Cardiac muscle cell (in vitro differentiated cells and primary cell): ENCODE results near the gene VLDLR. TPM values are rescaled to one million over a fixed set of nuclear protein-coding genes. Genes with fewer than 3 reads are reported as not detected.
A peak's percentile ranks its signal among the peaks of the same experiment; 100 is the strongest.

Experiments used
- DNase-seq, 2 donors: peaks; one replicate each; pipeline versions ENCODE4 v3.0.0 to v3.0.0-alpha.2; 2010 to 2017; ENCODE audit warnings: low read depth in 1 of 2, low spot score in 1 of 2
- H3K27ac ChIP-seq: fragments of 200-600 bp; sonication (generic); 2 replicates; pipeline ENCODE4 v1.5.1; 2016
- H3K27me3 ChIP-seq: fragments of 200-600 bp; sonication (generic); 2 replicates; pipeline ENCODE4 v1.6.0; 2016; ENCODE audit warnings: control low read depth
- H3K36me3 ChIP-seq: fragments of 200-600 bp; sonication (generic); 2 replicates; pipeline ENCODE4 v1.5.1; 2016; ENCODE audit warnings: control low read depth
- H3K4me1 ChIP-seq: fragments of 200-600 bp; sonication (generic); 2 replicates; pipeline ENCODE4 v1.8.1; 2017; ENCODE audit warnings: low read depth, mild to moderate bottlenecking, mixed run types
- H3K4me3 ChIP-seq: fragments of 200-600 bp; sonication (generic); 2 replicates; pipeline ENCODE4 v1.5.1; 2016; ENCODE audit warnings: mild to moderate bottlenecking
- H3K9me3 ChIP-seq: fragments of 200-600 bp; sonication (generic); 2 replicates; pipeline ENCODE4 v1.5.1; 2017; ENCODE audit warnings: low read depth, mild to moderate bottlenecking, control low read depth
- polyA plus RNA-seq: library from polyadenylated mRNA; unstranded; fragments of >200 nt; fragmentation: Nextera tagmentation; extraction: Ambion mirVana; gene quantifications from 2 replicates; pipeline ENCODE4 v1.2.1, GENCODE V29; 2016
- total RNA-seq: library from RNA; depleted of rRNA; stranded (reverse); fragments of >200 nt; gene quantifications from 2 replicates; pipeline ENCODE4 v1.2.3, GENCODE V29; 2016
- TF ChIP-seq, protein P1 (sequence below): IDR thresholded peaks from 2 replicates; pipeline ENCODE4 v1.5.1; 2012; ENCODE audit warnings: low read depth, mild to moderate bottlenecking, low read length

VLDLR gene
- total and polyA plus RNA-seq, 2 experiments from 2014 or later, result 36.1 to 41.2 TPM

DNA sequence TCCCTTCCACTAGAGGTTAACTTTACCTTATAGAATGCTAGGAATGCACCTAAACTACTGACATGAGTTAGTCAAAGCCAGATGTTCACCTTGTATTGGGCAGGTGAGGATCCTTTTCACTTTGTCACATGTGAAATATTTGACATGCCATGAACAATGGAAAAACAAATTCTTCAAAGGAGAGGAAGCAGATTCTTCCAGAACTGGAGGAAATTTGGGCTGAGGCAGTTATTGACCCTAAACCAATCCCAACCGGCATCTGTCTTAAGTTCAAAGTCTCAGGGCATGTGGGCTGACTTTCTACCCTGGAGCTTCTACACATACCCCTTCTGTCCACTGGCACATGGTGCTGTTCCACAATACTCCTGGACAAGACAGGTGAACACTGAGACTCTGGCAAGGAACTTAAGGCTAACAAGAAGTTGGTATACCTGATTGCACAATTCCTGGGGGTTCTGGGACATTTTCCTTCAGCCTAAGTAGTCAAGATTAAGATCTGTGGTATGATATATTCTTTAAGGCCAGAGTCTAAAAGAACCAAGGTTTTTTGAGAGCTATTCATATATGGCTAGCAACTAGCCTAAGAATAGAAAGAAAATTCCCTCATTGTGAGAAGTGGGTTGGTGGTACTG is 2.6 kb downstream of the VLDLR start:
- Histone ChIP-seq H3K4me3 (peak overlapping the region; percentile 59), H3K9me3 (no peaks in the 10 kb centered on the region), H3K4me1 (peaks cover 37% of the 10 kb centered on the region), H3K36me3 (no peaks in the 10 kb centered on the region), H3K27ac (peak overlapping the region; percentile 92), H3K27me3 (peaks cover 8% of the 10 kb centered on the region)
- TF ChIP-seq, protein P1, sequence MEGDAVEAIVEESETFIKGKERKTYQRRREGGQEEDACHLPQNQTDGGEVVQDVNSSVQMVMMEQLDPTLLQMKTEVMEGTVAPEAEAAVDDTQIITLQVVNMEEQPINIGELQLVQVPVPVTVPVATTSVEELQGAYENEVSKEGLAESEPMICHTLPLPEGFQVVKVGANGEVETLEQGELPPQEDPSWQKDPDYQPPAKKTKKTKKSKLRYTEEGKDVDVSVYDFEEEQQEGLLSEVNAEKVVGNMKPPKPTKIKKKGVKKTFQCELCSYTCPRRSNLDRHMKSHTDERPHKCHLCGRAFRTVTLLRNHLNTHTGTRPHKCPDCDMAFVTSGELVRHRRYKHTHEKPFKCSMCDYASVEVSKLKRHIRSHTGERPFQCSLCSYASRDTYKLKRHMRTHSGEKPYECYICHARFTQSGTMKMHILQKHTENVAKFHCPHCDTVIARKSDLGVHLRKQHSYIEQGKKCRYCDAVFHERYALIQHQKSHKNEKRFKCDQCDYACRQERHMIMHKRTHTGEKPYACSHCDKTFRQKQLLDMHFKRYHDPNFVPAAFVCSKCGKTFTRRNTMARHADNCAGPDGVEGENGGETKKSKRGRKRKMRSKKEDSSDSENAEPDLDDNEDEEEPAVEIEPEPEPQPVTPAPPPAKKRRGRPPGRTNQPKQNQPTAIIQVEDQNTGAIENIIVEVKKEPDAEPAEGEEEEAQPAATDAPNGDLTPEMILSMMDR, result no peak
- DNase-seq, result no peak

GRCh38 chr9:2625427-2625826 is 3.8 kb downstream of the VLDLR start:
- Histone ChIP-seq H3K4me1 (peaks cover 43% of the 10 kb centered on the region), H3K9me3 (no peaks in the 10 kb centered on the region), H3K4me3 (no peak overlapping the region), H3K36me3 (no peaks in the 10 kb centered on the region), H3K27ac (no peak overlapping the region), H3K27me3 (no peaks in the 10 kb centered on the region)
- TF ChIP-seq, protein P1, result peak; percentile 6
- no peak for DNase-seq

- no peaks in the 10 kb centered on the region for H3K9me3 ChIP-seq
- DNase-seq, result no peak
- H3K4me1 ChIP-seq, result peaks cover 61% of the 10 kb centered on the region
- no peak overlapping the region for H3K4me3 ChIP-seq
- H3K36me3 ChIP-seq, result no peaks in the 10 kb centered on the region
- no peak overlapping the region for H3K27ac ChIP-seq
- no peaks in the 10 kb centered on the region for H3K27me3 ChIP-seq
- TF ChIP-seq, protein P1, result no peak
Observed at GRCh38 chr9:2628919-2629318, 7.3 kb downstream of the VLDLR start.

GRCh38 chr9:2630158-2630557 is 8.6 kb downstream of the VLDLR start:
- Histone ChIP-seq H3K9me3 (no peaks in the 10 kb centered on the region), H3K27me3 (no peaks in the 10 kb centered on the region), H3K27ac (peak overlapping the region; percentile 19), H3K36me3 (no peaks in the 10 kb centered on the region), H3K4me3 (no peak overlapping the region), H3K4me1 (peaks cover 54% of the 10 kb centered on the region)
- TF ChIP-seq, protein P1, result no peak
- DNase-seq, result peak in 1 of 2 donors; percentile 82

DNA sequence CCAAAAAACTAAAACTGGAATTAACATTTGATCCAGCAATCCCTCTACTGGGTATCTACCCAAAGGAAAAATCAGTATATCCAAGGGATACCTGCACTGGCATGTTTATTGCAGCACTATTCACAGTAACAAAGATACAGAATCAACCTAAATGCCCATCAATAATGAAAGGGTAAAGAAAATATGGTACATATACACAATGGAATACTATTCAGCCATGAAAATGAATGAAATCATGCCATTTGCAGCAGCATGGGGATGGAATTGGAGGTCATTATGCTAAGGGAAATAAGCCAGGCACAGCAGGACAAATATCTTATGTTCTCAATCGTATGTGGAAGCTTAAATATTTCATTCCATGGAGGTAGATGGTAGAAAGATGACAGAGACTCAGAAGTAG is 9.7 kb downstream of the VLDLR start:
- no peaks in the 10 kb centered on the region for H3K27me3 ChIP-seq
- H3K27ac ChIP-seq, result no peak overlapping the region
- no peak overlapping the region for H3K4me3 ChIP-seq
- H3K36me3 ChIP-seq, result peaks cover 2% of the 10 kb centered on the region
- H3K4me1 ChIP-seq, result peaks cover 46% of the 10 kb centered on the region
- no peaks in the 10 kb centered on the region for H3K9me3 ChIP-seq
- TF ChIP-seq, protein P1, result no peak
- no peak for DNase-seq
